ENCODE results near the gene PIK3R3. TPM values are rescaled to one million over a fixed set of nuclear protein-coding genes. Genes with fewer than 3 reads are reported as not detected.

PIK3R3 gene
- total RNA-seq, 1 experiment from 2014 or later = 9.0 TPM

- peak; percentile 72 for DNase-seq (ENCODE audit: low spot score)
- ChIA-PET CTCF (interaction anchor here (1.7 to 4.8 kb wide), 2 partner anchors 43 to 145 kb away, joined by 6 to 62 read pairs; no protein-coding TSS in a partner anchor), POLR2A (interaction anchor here (0.6 kb wide), 1 partner anchor 166 kb away, joined by 3 read pairs; no protein-coding TSS in a partner anchor)
- ATAC-seq = peak; percentile 58
- no peaks in the 10 kb centered on the region for H3K36me3 Mint-ChIP-seq
- H3K4me1 Mint-ChIP-seq = 0 out of 2 replicates have a peak, but pooled peaks cover 6% of the 10 kb centered on the region
- TF ChIP-seq HMGA2 (CRISPR knock-in tag; IDR thresholded peaks at IDR 0.05) = no peak
- H3K4me3 Mint-ChIP-seq = no peak overlapping the region
- no peak overlapping the region for H3K27ac Mint-ChIP-seq
- H3K27me3 Mint-ChIP-seq (ENCODE audit: low read depth) = peaks cover 8% of the 10 kb centered on the region
- no peaks in the 10 kb centered on the region for H3K9me3 Mint-ChIP-seq
Measured at GRCh38 chr1:46180082-46180616, 47.7 kb upstream of the PIK3R3 start.

GRCh38 chr1:46179138-46180081, 47.0 kb upstream of the PIK3R3 start:
- TF ChIP-seq ZNF532 (CRISPR knock-in tag; IDR thresholded peaks at IDR 0.05; ENCODE audit: borderline replicate concordance) (no peak), CTCF (IDR thresholded peaks at IDR 0.05) (peak; percentile 70), FOXJ3 (CRISPR knock-in tag; IDR thresholded peaks at IDR 0.05; ENCODE audit: borderline replicate concordance) (no peak), CREB1 (CRISPR knock-in tag; IDR thresholded peaks at IDR 0.05) (no peak), ZNF121 (CRISPR knock-in tag; IDR thresholded peaks at IDR 0.05) (peak; percentile 71; the same call in 1 of the 2 replicates)
- TF ChIP-seq, protein P1, sequence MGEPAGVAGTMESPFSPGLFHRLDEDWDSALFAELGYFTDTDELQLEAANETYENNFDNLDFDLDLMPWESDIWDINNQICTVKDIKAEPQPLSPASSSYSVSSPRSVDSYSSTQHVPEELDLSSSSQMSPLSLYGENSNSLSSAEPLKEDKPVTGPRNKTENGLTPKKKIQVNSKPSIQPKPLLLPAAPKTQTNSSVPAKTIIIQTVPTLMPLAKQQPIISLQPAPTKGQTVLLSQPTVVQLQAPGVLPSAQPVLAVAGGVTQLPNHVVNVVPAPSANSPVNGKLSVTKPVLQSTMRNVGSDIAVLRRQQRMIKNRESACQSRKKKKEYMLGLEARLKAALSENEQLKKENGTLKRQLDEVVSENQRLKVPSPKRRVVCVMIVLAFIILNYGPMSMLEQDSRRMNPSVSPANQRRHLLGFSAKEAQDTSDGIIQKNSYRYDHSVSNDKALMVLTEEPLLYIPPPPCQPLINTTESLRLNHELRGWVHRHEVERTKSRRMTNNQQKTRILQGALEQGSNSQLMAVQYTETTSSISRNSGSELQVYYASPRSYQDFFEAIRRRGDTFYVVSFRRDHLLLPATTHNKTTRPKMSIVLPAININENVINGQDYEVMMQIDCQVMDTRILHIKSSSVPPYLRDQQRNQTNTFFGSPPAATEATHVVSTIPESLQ (CRISPR knock-in tag; IDR thresholded peaks at IDR 0.05) = no peak
- TF ChIP-seq, protein P2, sequence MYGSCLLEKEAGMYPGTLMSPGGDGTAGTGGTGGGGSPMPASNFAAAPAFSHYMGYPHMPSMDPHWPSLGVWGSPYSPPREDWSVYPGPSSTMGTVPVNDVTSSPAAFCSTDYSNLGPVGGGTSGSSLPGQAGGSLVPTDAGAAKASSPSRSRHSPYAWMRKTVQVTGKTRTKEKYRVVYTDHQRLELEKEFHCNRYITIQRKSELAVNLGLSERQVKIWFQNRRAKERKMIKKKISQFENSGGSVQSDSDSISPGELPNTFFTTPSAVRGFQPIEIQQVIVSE (CRISPR knock-in tag; IDR thresholded peaks at IDR 0.05; ENCODE audit: borderline replicate concordance) = no peak
- Mint-ChIP-seq H3K9me3 (no peaks in the 10 kb centered on the region), H3K4me3 (no peak overlapping the region), H3K36me3 (no peaks in the 10 kb centered on the region), H3K27me3 (ENCODE audit: low read depth) (peaks cover 8% of the 10 kb centered on the region), H3K4me1 (0 out of 2 replicates have a peak, but pooled peaks cover 6% of the 10 kb centered on the region), H3K27ac (no peak overlapping the region)
- ChIA-PET POLR2A (interaction anchor here (1.3 kb wide), 1 partner anchor 136 kb away, joined by 6 read pairs; no protein-coding TSS in a partner anchor), CTCF (interaction anchor here (0.7 to 1.0 kb wide), 3 partner anchors 44 to 143 kb away, joined by 3 to 7 read pairs (median 3); no protein-coding TSS in a partner anchor)
- DNase-seq (ENCODE audit: low spot score) (peak; percentile 86), ATAC-seq (peak; percentile 92)

DNA sequence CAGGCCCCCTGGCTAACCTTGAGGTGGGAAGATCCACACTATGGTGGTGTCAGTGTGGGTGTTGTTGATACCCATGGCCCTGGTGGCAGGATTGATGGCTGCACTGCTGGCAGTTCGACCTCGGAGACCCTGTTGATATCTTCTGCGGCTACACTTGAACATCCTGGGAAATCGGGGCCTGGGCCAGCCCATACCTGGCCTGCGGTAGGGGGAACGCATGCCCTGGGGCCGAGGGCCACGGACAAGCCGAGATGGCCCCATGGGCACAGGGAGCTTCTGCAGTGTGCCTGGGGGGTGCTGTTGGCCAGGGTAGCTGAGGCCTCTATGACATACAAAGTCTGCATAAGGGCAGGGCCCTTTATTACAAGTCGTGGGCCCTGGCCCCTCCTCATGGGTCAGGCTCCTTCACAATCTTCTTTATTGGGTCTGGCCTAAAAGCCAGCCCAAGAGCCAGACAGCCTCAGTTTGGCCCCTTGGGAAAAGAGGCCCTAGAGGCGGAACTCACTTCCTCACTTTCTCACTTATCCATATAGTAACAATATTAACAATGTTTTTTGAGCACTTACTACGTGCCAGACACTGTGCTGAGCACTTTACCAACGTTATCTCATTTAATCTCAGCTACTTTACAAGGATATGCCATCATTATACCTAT, 43.9 kb upstream of the PIK3R3 start, which contains the start of gene P3R3URF:
Gene P3R3URF (minus strand): TSS at position 278 of the 655 bp plus-strand sequence. CDS start 17 bp downstream, at position 261.
- Mint-ChIP-seq H3K4me3 (no peak within 1 kb of the TSS), H3K36me3 (no peaks in the 10 kb centered on the region), H3K9me3 (no peaks in the 10 kb centered on the region), H3K4me1 (peaks cover 6% of the 10 kb centered on the region), H3K27ac (no peak within 1 kb of the TSS), H3K27me3 (ENCODE audit: low read depth) (peaks cover under 1% of the 10 kb centered on the region; the same call in 1 of the 2 replicates)
- CTCF ChIA-PET = interaction anchor here (1.0 kb wide), 1 partner anchor 45 kb away, joined by 3 read pairs; no protein-coding TSS in a partner anchor
- no peak for DNase-seq (ENCODE audit: low spot score)
- ATAC-seq = no peak
- POLR2A ChIA-PET = no interaction called here
- TF ChIP-seq SOX15 (CRISPR knock-in tag; IDR thresholded peaks at IDR 0.05) (no peak), IRF2 (CRISPR knock-in tag; IDR thresholded peaks at IDR 0.05; ENCODE audit: borderline replicate concordance, low read depth) (no peak), EMX1 (CRISPR knock-in tag; IDR thresholded peaks at IDR 0.05) (no peak), MLX (CRISPR knock-in tag; IDR thresholded peaks at IDR 0.05) (no peak), NFATC4 (CRISPR knock-in tag; IDR thresholded peaks at IDR 0.05) (no peak)
- TF ChIP-seq, protein P3, sequence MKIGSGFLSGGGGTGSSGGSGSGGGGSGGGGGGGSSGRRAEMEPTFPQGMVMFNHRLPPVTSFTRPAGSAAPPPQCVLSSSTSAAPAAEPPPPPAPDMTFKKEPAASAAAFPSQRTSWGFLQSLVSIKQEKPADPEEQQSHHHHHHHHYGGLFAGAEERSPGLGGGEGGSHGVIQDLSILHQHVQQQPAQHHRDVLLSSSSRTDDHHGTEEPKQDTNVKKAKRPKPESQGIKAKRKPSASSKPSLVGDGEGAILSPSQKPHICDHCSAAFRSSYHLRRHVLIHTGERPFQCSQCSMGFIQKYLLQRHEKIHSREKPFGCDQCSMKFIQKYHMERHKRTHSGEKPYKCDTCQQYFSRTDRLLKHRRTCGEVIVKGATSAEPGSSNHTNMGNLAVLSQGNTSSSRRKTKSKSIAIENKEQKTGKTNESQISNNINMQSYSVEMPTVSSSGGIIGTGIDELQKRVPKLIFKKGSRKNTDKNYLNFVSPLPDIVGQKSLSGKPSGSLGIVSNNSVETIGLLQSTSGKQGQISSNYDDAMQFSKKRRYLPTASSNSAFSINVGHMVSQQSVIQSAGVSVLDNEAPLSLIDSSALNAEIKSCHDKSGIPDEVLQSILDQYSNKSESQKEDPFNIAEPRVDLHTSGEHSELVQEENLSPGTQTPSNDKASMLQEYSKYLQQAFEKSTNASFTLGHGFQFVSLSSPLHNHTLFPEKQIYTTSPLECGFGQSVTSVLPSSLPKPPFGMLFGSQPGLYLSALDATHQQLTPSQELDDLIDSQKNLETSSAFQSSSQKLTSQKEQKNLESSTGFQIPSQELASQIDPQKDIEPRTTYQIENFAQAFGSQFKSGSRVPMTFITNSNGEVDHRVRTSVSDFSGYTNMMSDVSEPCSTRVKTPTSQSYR (CRISPR knock-in tag; IDR thresholded peaks at IDR 0.05) = no peak

Measured in WTC11 (cell line).